ENCODE data around the gene ATM. TPM values are rescaled to one million over a fixed set of nuclear protein-coding genes. Genes with fewer than 3 reads are reported as not detected.
"Not testable (repeated sequence)": the region's sequence is repeated elsewhere in the genome, so short reads cannot be mapped to it uniquely, and the experiment has no call there.

Gene ATM
- total RNA-seq, 1 experiment from 2014 or later = 17.7 TPM

DNA sequence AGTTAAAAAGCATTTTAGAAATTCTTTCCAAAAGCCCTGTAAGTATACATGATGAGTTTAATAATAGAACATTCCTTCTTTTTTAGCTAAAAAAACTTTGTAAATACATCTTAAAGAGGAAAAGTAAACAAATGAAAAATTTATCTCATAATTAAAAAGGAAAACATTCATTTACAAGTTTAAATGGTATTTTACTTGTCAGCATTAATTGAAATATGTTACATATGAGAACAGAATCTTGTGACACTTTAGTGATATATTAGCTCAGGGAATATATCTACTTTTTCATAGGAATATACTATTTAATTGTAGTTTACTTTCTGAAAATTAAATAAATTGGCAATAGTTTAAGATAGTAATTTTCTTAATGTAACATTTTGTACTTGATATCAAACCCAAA lies 66.2 kb downstream of the ATM start:
- H3K36me3 ChIP-seq (replicated peaks; ENCODE audit: control insufficient read depth, insufficient read depth, low read length); H3K4me3 ChIP-seq (ENCODE audit: insufficient read depth, low read depth, low read length); H3K27me3 ChIP-seq (ENCODE audit: control insufficient read depth, insufficient read depth, low read length); DNase-seq: not testable (repeated sequence)

DNA sequence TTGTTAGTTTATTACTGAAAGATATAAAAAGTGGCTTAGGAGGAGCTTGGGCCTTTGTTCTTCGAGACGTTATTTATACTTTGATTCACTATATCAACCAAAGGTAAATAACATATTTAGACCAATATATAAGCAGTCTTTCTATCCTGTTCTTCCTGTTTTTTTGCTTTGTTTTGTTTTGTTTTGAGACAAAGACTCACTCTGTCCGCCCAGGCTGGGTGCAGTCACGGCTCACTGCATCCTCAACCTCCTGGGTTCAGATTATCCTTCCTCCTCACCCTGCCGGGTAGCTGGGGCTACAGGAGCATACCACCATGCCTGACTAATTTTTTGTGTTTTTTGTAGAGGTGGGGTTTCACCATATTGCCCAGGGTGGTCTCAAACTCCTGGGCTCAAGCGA lies 66.8 kb downstream of the ATM start:
- no peak for DNase-seq
- no peaks in the 10 kb centered on the region for H3K27me3 ChIP-seq (ENCODE audit: control insufficient read depth, insufficient read depth, low read length)
- H3K4me3 ChIP-seq (ENCODE audit: insufficient read depth, low read depth, low read length) = no peak overlapping the region
- peaks cover 2% of the 10 kb centered on the region for H3K36me3 ChIP-seq (replicated peaks; ENCODE audit: control insufficient read depth, insufficient read depth, low read length)

DNA sequence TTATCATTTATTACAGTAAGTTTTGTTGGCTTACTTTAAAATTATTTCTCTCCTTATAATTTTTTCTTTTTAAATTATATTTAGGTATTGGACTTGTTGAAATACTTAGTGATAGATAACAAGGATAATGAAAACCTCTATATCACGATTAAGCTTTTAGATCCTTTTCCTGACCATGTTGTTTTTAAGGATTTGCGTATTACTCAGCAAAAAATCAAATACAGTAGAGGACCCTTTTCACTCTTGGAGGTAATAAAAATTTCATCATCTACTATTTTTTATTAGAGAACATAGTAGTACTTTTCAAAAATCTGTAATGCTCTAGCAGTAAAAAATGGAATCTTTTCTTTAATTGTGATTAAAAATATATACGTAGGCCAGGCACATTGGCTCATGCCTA lies 70.4 kb downstream of the ATM start:
- no peak for DNase-seq
- Histone ChIP-seq H3K4me3 (ENCODE audit: insufficient read depth, low read depth, low read length) (no peak overlapping the region), H3K36me3 (replicated peaks; ENCODE audit: control insufficient read depth, insufficient read depth, low read length) (peaks cover 4% of the 10 kb centered on the region), H3K27me3 (ENCODE audit: control insufficient read depth, insufficient read depth, low read length) (no peaks in the 10 kb centered on the region)

DNA sequence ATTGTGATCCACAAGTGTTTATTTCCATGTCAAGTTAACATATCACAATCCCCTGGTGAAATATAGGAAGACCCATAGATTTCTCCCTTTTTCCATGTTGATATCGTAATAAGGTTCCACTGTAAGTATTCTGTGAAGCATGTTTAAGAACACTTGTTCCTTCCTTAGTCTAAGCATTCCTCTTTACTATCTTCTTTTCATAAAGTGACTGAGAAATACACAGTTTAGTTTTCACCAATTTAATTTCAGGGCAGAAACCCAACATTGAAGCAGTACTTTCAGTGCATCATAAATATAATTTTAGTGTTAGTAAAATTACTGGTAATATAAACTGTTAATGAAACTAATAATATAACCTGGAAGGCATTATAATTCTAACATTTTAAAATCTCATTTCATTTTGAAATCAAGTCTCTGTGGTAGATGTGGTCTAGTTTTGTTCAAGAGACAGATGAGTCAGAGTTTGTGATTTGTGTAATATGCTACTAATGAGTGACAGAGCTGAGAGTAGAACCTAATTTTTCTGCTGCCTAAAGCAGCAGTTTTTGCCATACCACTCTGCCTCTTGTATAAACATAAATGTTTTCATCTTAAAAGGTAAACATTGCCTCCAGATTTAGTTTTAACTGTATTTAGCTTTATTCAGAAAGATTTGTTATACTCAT lies 79.4 kb downstream of the ATM start:
- no peaks in the 10 kb centered on the region for H3K27me3 ChIP-seq (ENCODE audit: control insufficient read depth, insufficient read depth, low read length)
- no peak overlapping the region for H3K4me3 ChIP-seq (ENCODE audit: insufficient read depth, low read depth, low read length)
- H3K36me3 ChIP-seq (replicated peaks; ENCODE audit: control insufficient read depth, insufficient read depth, low read length) = peaks cover 4% of the 10 kb centered on the region
- no peak for DNase-seq

DNA sequence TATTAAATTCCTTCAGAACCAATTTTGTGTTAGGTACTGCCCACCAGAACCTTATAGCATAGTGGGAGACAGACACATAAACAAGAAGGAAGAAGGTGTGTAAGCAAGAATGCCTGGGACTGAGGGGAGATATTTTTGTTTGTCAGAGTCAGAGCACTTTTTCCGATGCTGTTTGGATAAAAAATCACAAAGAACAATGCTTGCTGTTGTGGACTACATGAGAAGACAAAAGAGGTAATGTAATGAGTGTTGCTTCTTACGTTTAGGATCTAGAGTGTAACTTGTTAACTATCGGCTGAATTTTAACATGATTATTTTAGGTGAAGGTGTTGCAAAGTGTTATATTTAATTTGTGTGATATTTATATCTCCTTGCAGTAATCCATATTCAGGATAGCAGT lies 84.9 kb downstream of the ATM start:
- no peaks in the 10 kb centered on the region for H3K27me3 ChIP-seq (ENCODE audit: control insufficient read depth, insufficient read depth, low read length)
- peaks cover 3% of the 10 kb centered on the region for H3K36me3 ChIP-seq (replicated peaks; ENCODE audit: control insufficient read depth, insufficient read depth, low read length)
- DNase-seq = no peak
- no peak overlapping the region for H3K4me3 ChIP-seq (ENCODE audit: insufficient read depth, low read depth, low read length)

DNA sequence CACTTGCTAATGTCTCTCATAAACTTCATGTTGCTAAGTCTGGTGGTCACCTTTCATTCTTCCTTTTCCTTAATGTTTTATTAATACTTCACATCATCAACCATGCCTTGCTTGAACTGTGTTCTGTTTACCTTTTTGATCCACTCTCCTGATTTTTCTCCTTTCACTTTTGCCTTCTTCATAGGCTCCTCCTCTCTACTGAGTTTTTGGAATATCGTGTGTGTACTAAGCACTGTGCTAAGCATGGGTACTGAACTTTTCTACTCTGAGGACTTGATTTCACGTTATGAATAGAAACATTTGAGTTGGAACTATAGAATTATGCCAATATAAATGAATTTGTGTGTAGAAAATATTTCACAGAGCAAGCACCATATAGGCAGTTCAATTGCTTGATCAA lies 90.6 kb downstream of the ATM start:
- H3K4me3 ChIP-seq (ENCODE audit: insufficient read depth, low read depth, low read length) = no peak overlapping the region
- DNase-seq = no peak
- peaks cover 9% of the 10 kb centered on the region for H3K36me3 ChIP-seq (replicated peaks; ENCODE audit: control insufficient read depth, insufficient read depth, low read length)
- H3K27me3 ChIP-seq (ENCODE audit: control insufficient read depth, insufficient read depth, low read length) = no peaks in the 10 kb centered on the region

DNA sequence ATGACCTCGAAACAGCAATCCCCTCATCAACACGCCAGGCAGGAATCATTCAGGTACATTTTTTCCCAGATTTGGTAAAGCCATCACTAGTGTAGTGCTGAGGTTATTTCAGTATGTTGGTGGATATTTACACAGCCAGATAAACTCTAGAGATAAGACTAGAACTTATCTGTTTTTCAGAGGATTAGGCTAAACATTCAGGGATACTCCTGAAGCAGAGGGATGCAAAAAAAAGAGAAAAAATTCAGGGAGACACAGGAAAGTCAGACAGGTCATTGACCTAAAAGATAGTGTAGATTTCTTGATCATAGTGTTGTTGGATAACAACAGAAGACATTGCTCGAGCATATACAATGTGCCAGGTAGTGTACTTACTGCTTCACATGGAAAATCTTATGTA lies 93.2 kb downstream of the ATM start:
- peaks cover 10% of the 10 kb centered on the region for H3K36me3 ChIP-seq (replicated peaks; ENCODE audit: control insufficient read depth, insufficient read depth, low read length)
- H3K4me3 ChIP-seq (ENCODE audit: insufficient read depth, low read depth, low read length) = no peak overlapping the region
- H3K27me3 ChIP-seq (ENCODE audit: control insufficient read depth, insufficient read depth, low read length) = no peaks in the 10 kb centered on the region
- no peak for DNase-seq

DNA sequence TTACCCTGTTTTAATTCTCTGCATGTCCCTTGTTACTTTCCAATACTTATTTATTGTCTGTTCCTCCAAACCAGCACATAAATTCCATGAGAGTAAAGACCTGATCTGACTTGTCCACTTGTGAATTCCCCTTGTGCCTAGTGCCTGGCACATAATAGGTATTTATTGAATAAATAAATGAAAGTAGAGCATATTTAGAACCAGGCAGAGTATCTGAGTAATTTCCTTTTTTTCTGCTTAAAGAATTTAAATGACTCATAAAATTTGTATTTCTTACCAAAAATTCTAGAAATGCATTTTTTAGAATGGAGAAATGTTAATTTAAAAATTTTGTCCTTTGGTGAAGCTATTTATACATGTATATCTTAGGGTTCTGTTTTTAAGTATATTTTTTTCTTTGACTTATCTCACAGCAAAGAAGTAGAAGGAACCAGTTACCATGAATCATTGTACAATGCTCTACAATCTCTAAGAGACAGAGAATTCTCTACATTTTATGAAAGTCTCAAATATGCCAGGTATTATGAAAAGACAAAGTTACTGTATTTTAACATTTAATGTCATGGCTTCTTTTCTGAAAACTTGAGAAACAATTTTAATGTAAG lies 96.8 kb downstream of the ATM start:
- no peaks in the 10 kb centered on the region for H3K27me3 ChIP-seq (ENCODE audit: control insufficient read depth, insufficient read depth, low read length)
- DNase-seq = no peak
- H3K36me3 ChIP-seq (replicated peaks; ENCODE audit: control insufficient read depth, insufficient read depth, low read length) = peaks cover 6% of the 10 kb centered on the region
- H3K4me3 ChIP-seq (ENCODE audit: insufficient read depth, low read depth, low read length) = no peak overlapping the region

DNA sequence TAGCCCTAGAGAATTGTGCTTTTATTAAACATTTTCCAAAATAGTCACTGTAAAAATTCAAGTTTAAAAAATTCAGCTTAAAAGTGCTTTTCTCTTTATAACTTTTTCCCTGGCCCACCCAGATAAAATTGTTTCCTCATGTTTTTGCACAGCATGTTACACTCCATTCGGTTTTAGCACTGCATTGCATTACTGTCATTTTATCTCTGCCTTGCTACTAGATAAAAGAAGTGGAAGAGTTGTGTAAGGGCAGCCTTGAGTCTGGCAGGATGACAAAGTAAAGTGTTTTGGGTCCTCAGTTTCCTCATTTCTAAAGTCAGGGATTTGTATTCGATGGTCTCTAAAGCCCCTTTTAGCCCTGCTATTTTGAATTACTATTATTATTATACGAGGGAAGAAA lies 99.8 kb downstream of the ATM start:
- Histone ChIP-seq H3K27me3 (ENCODE audit: control insufficient read depth, insufficient read depth, low read length) (no peaks in the 10 kb centered on the region), H3K4me3 (ENCODE audit: insufficient read depth, low read depth, low read length) (no peak overlapping the region), H3K36me3 (replicated peaks; ENCODE audit: control insufficient read depth, insufficient read depth, low read length) (peaks cover 2% of the 10 kb centered on the region)
- no peak for DNase-seq

DNA sequence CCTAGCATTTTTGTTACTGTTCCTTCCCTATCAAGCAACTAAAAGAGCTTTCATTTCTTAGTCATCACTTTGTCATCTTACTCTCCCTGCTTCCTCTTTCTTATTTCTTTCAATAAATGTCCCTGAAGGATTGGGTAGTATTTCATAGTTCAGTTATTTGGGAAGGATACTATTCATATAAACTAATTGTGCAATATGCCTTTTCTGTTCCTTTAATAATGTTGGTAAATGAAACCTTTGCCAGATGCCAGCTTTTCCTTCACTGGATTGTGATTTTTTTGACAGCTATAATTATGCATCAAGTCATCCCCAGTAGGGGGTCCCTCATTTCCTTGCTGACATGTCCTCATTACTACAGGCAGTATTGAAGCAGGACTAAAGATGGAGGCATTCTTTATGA lies 101.7 kb downstream of the ATM start:
- H3K27me3 ChIP-seq (ENCODE audit: control insufficient read depth, insufficient read depth, low read length) = no peaks in the 10 kb centered on the region
- no peak overlapping the region for H3K4me3 ChIP-seq (ENCODE audit: insufficient read depth, low read depth, low read length)
- peaks cover 2% of the 10 kb centered on the region for H3K36me3 ChIP-seq (replicated peaks; ENCODE audit: control insufficient read depth, insufficient read depth, low read length)
- DNase-seq = no peak

DNA sequence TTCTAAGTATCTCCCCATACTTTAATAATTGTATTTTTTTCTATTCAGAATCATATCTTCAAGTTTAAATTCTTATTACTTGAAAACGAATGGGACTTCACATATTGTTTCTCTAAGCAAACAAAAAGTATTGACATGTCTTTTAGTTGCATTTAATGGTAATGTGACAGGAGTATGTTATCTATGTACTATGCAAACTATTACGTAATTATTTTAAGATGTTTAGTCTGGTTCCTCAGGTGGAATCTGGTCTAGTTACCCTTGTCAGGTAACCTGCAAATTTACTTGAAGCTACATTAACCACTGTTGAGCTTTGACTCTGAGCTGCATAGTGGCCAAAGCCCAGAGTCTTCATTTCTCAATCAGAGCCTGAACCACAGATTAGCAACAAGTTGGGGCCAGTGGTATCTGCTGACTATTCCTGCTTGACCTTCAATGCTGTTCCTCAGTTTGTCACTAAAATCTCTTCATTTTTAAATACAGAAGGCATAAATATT lies 110.6 kb downstream of the ATM start:
- Histone ChIP-seq H3K4me3 (ENCODE audit: insufficient read depth, low read depth, low read length) (no peak overlapping the region), H3K27me3 (ENCODE audit: control insufficient read depth, insufficient read depth, low read length) (no peaks in the 10 kb centered on the region), H3K36me3 (replicated peaks; ENCODE audit: control insufficient read depth, insufficient read depth, low read length) (peaks cover 3% of the 10 kb centered on the region)
- DNase-seq = no peak

DNA sequence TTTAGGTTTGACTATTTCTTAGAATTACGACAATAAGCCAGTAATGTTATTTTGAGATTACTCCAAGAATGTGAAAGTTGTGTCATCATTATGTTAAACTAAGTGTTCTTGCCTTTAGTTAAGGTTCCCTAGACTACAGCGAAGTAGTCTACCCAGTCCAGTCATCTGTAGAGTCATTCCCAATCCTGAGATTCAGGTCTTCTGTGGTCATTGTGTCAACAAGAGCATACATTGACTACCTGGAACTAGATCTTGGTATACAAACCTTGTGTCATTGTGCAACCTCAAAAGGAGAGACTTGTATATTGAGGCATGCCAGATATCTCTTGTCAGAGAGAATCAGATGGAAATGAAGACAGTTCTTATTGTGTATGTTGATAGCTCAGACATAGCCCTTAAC lies 115.9 kb downstream of the ATM start:
- Histone ChIP-seq H3K27me3 (ENCODE audit: control insufficient read depth, insufficient read depth, low read length) (no peaks in the 10 kb centered on the region), H3K36me3 (replicated peaks; ENCODE audit: control insufficient read depth, insufficient read depth, low read length) (peaks cover 3% of the 10 kb centered on the region), H3K4me3 (ENCODE audit: insufficient read depth, low read depth, low read length) (no peak overlapping the region)
- no peak for DNase-seq

DNA sequence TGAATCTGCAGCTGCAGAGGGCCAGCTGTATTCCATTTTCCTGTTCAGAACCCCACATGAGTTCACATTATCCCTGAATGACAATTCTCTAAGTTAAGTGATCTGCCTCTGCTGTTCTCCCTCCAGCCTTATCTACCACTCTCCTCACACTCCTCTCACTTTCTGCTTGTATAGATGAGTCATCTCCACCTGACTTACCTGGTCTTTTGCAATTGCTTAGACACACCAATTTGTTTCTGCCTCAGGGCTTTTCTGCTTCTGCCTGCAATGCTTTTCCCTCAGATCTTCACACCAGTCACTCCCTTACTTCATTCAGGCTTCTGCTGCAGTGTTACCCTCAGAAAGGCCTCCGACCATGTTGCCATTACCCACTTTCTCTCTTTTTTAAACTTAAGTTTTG lies 118.1 kb downstream of the ATM start:
- peak; percentile 16 for DNase-seq
- H3K27me3 ChIP-seq (ENCODE audit: control insufficient read depth, insufficient read depth, low read length) = no peaks in the 10 kb centered on the region
- no peak overlapping the region for H3K4me3 ChIP-seq (ENCODE audit: insufficient read depth, low read depth, low read length)
- no peaks in the 10 kb centered on the region; the same call in 1 of the 2 replicates for H3K36me3 ChIP-seq (replicated peaks; ENCODE audit: control insufficient read depth, insufficient read depth, low read length)

DNA sequence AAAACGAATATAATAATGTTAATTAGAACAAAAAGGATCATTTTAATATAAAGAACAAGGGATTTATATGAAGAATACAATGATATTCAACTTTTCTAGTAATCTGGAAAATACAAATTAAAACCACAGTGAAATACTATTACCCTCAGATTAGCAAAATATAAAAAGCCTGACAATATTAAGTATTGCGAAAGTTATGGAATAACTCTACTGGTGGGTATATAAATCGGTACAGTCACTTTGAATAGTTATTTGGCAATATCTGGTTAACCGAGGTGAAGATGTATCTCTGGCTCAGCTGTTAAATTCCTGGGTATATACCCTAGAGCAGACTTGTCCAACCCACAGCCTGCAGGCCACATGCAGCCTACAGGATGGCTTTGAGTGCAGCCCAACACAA lies 118.8 kb downstream of the ATM start:
- no peak for DNase-seq
- Histone ChIP-seq H3K4me3 (ENCODE audit: insufficient read depth, low read depth, low read length) (no peak overlapping the region), H3K36me3 (replicated peaks; ENCODE audit: control insufficient read depth, insufficient read depth, low read length) (no peaks in the 10 kb centered on the region; the same call in 1 of the 2 replicates), H3K27me3 (ENCODE audit: control insufficient read depth, insufficient read depth, low read length) (no peaks in the 10 kb centered on the region)

DNA sequence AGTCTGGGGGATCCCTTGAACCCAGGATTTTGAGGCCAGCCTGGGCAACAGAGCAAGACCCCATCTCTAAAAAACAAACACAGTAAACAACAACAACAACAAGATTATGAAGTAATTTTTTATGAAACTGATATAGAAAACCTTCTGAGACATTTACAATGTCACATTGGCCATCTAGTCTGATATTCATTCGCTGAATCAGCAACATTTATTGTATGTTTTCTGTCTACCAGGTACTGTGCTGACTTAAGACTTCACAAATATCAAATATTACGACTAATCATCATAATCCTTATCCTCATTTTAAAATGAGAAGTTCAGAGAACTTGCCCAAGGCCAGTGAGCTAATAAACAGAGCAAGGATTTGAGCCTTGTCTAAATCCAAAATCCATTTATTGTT lies 120.8 kb downstream of the ATM start:
- no peak for DNase-seq
- no peaks in the 10 kb centered on the region; the same call in 1 of the 2 replicates for H3K36me3 ChIP-seq (replicated peaks; ENCODE audit: control insufficient read depth, insufficient read depth, low read length)
- no peak overlapping the region for H3K4me3 ChIP-seq (ENCODE audit: insufficient read depth, low read depth, low read length)
- no peaks in the 10 kb centered on the region for H3K27me3 ChIP-seq (ENCODE audit: control insufficient read depth, insufficient read depth, low read length)
